GM12891 (cell line): ENCODE measurements around the gene CERS6.

Source experiments
- SPI1 ChIP-seq: IDR thresholded peaks from 2 replicates; pipeline ENCODE4 v1.6.1; 2011; ENCODE audit warnings: low read depth, low read length, control low read depth
- TAF1 ChIP-seq: IDR thresholded peaks from 2 replicates; pipeline ENCODE4 v1.6.1; 2011; ENCODE audit warnings: low read depth, low read length, control low read depth

DNA sequence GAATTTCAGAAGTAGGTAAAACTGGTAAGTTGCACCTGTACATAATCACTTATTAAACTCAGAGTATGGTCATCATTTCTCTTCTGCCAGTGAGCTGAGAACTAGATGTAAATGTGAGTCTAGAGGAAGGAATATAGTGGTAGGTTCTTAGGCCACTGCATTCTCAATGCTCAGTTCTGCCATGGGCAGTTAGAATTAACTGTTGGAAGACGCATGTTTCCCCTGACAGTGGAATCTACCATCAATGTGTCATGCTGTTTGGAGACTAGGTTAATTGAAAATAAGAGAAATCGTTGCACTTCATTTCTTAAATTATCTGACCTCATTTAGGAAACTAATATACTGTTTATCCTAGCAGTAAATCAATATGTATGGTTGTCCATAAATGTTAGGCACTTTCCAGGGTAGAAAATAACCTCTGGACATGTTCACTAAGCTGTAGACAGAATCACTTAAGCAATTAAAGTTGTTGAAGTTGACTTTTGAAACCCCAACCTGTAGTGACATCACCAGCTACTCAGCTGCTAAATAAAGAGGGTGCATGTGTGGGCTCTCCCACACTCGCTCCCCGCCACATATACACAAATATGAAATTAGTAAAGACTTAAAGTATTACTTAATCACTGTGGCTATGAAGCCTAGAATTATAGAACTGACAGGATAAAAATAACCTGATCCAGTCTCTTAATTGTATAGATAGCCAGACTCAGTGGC, 254.8 kb downstream of the CERS6 start:
- TF ChIP-seq TAF1, result no peak
- no peak for TF ChIP-seq SPI1
